ENCODE results near the gene ANKK1.

Gene ANKK1

GRCh38 chr11:113411536-113411935 is 24.0 kb downstream of the ANKK1 start:
- no peak for DNase-seq

- no peak for DNase-seq
These were observed 25.1 kb downstream of the ANKK1 start for GRCh38 chr11:113412675-113413074.

DNA sequence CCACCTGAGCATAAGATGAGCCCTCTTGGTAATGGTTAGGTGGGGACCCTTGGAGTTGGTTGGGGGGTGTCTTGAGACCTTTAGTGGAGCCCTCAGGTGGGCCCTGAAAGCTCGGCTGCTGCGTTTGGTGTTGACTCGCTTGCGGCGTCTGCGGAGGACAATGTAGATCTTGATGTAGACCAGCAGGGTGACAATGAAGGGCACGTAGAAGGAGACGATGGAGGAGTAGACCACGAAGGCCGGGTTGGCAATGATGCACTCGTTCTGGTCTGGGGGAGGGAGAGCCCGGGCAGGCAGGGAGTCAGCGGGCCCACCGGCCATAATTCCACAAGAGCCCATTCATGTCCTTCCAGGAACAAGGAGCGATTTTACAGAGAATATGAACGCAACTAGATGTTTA is 27.8 kb downstream of the ANKK1 start:
- no peak for DNase-seq

DNA sequence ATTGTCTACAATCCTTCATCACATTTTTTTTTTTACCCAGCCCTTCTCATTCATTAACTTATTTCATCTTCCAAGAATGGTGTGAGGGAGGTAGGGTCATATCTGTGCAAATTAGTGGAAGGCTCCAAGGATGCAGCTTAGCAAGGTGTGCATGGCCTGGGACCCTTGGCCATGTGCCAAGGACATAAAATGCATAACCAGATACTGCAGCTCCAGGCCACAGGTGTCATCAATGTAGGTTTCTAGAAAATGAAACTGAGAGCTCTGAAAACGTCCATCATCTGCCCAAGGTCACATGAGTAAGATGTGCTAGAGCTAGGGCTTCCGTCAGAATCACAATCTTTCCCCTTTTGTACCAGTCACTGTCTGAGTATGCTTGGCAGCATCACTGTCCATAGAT is 29.8 kb downstream of the ANKK1 start:
- no peak for DNase-seq

GRCh38 chr11:113419454-113420003 is 31.9 kb downstream of the ANKK1 start:
- DNase-seq = no peak

DNA sequence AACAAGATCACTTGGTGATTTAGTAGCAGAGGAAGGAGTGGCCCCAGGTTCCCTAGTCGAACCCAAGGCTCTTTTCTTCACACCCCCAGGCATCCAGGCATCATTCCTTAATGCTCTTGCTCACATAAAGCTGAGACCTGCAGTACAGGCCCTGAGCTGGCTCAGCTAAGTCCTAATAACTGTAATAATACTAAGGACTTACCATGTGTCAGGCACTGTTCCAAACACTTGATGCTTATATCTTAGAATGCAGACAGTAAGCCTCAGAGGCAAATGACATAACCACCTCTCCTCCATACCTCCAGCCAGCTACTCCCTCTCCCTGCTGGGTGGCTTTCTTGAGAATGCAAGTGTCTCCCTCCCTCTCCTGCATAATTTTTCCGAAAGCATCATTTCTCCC is 33.2 kb downstream of the ANKK1 start:
- no peak for DNase-seq

DNA sequence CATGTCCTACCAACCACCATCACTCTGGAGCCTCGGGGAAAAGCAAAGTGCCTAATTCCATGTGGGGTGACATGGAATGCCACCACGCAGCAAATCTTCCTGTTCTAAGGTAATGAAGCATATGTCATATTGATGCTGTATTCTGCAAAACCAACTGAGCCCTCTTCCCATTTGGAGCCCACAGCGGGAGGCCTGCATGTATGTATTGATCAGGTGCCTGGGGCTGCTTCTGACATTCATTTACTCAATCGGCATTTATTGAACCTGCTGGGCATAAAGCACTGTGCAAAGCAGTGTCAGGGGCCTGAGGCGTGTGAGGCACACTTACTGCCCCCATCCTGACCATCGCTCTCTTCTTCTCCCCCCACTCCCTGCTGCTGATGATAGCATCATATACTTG is 39.1 kb downstream of the ANKK1 start:
- no peak for DNase-seq

DNA sequence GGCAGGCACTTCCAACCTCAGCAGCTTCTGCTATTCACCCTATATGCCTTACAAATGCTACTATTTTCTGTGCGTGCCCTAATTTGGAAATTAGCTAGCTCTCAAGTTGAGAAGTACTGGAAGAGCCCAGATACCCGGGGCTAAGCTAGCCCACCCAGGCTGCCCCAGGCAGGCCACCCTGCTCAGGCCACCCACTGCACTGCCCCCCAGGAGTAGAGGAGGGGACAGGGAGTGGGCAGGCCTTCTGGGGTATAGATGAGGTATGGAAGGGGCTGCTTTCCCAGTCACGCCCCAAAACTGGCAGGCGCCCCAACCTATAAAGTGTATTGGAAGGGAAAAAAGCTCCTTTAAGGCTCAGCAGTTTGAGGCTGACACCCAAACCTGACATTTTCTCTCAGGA is 44.2 kb downstream of the ANKK1 start:
- DNase-seq = no peak

DNA sequence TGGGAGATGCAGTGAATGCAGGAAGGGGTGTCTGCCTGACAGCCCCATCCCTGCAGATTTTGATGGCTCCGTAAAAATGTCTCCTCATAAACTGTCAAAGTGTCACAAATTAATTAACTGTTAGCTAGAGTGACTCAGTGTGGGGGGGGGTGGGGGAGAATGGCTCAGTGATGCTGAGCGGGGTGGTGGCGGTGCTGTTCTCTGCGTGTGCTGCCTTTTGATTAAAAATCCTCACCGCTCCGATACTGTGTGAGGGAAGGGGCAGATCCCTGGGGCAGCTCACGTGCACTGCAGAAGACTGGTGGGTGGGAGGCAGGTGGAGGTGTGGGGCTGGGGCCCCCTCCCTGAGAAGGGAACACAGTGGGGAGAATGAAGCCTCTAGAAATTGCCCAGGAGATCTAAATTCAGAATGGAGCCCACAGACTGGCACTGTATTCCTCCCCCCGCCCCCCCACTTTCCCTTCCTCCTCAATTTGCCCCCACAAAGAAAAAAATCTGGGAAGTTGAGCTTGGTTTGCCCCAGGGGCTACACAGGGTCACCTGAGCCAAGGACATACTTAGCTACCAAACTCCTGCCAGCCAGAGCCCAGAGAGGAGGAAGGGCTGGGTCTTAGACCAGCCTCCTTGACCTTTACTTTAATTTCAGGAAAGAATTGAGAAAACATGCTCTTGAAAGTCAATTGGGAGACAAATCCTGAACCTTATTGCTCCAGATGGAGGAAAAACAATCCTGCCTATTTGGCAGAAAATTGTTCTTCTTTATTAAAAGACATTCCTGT is 47.8 kb downstream of the ANKK1 start:
- no peak for DNase-seq

GRCh38 chr11:113436672-113437252 is 49.2 kb downstream of the ANKK1 start:
- DNase-seq = no peak

GRCh38 chr11:113440816-113441215 is 53.2 kb downstream of the ANKK1 start:
- no peak for DNase-seq

GRCh38 chr11:113444502-113445123 is 57.0 kb downstream of the ANKK1 start:
- DNase-seq = no peak

GRCh38 chr11:113446112-113446511 is 58.5 kb downstream of the ANKK1 start:
- no peak for DNase-seq

- DNase-seq = no peak
These were observed 59.4 kb downstream of the ANKK1 start for GRCh38 chr11:113446938-113447337.

DNA sequence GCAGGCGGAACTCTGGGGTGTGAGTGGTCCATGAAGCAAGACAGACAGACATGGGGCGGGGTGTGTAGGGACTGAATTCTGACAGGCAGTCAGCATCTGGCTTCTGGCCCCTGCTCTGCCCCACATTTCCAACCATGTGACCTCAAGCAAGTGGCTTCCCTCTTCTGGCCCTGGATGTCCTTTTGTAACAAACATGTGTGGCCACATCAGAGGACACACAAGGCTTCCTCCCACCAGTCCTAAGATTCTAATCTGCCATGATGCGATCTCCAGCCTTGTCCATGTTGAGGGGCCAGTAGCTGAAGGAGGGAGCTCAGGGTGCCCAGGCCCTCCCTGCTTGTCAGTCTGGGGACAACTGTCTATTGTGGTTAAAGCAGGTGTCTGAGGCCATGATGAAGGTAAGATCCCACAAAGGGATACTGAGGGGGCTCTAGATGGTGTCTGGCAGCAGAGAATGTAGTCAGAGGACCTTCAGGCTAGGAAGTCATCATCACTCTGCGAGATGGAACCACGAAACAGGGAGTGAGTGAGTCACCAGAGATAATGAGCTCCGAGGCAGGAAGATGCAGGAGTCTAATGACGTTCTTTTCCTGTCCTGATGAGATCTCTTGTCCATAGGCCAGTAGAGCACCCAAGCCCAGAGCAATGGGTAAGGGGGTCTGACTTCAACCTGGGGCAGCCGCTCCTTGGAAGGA is 60.2 kb downstream of the ANKK1 start:
- DNase-seq = no peak

DNA sequence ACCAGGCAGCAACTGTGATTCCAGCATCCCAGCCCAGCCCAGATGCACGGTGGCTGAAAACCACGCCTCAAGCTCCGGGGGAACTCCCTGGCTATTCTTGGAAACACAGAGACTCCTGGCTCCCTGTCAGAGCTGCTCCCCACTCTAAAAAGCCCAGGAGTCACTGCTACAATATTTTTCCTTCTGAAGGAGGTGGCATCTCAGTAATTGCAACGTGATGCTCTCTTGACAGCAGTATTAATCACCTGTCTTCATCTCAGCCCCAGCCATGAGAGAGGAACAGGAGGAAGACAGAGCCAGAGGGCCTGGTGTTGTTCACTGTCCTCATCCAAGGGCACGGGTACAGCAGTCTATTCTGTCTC is 60.7 kb downstream of the ANKK1 start:
- no peak for DNase-seq

DNA sequence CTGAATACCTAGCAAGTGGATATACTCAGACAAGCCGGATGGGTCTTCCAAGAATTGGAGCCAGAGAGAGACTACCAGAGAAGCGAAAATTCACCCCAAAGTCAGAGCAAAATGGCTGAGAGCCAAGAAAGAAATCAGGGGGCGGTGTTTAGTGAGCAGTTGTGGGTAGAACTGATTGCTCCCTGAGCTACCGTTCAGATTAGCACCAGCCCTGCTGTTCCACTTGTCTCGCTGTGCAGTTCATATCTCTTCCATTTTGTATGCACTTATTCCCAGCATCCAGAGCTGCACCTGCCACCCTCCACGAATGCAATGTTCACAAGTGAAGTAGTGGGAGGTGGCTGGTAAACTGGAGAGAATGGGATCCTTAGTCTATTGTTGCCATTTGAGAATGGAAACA is 62.2 kb downstream of the ANKK1 start:
- DNase-seq = no peak
